Activated CD8-positive, alpha-beta memory T cell treated with anti-CD3 and anti-CD28 coated beads for 36 hours (primary cell): ENCODE data around the gene COX4I1. TPM values are rescaled to one million over a fixed set of nuclear protein-coding genes. Genes with fewer than 3 reads are reported as not detected.
"Not testable (repeated sequence)": the region's sequence is repeated elsewhere in the genome, so short reads cannot be mapped to it uniquely, and the experiment has no call there.

ENCODE experiments used
- CTCF ChIA-PET: fragments of 350-600 bp; sonication (Branson Sonifier 250); formaldehyde crosslinking; loops from one replicate; lab custom pipeline; 2021; ENCODE audit warnings: antibody characterized with exemption; lab: Charles Lee
- POLR2A ChIA-PET: fragments of 350-600 bp; sonication (Branson Sonifier 250); formaldehyde crosslinking; loops from one replicate; lab custom pipeline; 2021; ENCODE audit warnings: antibody characterized with exemption; lab: Charles Lee
- total RNA-seq, 2 experiments: library from RNA; stranded (reverse); gene quantifications; one replicate each; pipeline ENCODE4 v1.2.3, GENCODE V29; 2021

The COX4I1 gene
- total RNA-seq, 2 experiments from 2014 or later, result 451 to 479 TPM

DNA sequence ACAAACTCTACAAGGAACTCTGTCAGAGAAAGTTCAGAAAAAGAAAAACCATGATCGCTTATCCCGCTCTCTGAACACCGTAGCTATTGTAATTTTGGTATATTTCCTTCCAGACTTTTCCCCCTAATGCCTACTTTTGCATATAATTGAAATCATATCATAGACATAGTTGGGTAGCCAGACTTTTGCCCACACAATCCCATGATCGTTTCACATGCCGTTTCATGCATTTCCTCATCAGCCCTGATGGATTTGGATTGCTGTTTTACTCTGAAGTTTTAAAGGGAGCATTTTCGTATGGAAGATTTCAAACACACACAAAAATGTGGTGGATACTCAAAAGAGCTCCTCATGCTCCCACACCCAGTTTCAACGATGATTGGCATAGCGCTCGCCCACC is 31.3 kb downstream of the COX4I1 start:
- POLR2A ChIA-PET, result no interaction called here
- CTCF ChIA-PET, result interaction anchor here (1.5 kb wide), 1 partner anchor 9 kb away, joined by 4 read pairs; no protein-coding TSS in a partner anchor

- POLR2A ChIA-PET, result no interaction called here
- CTCF ChIA-PET, result no interaction called here
Observed at GRCh38 chr16:85832570-85833218, 33.2 kb downstream of the COX4I1 start.

GRCh38 chr16:85833219-85833920 is 33.9 kb downstream of the COX4I1 start:
- ChIA-PET CTCF (no interaction called here), POLR2A (no interaction called here)

DNA sequence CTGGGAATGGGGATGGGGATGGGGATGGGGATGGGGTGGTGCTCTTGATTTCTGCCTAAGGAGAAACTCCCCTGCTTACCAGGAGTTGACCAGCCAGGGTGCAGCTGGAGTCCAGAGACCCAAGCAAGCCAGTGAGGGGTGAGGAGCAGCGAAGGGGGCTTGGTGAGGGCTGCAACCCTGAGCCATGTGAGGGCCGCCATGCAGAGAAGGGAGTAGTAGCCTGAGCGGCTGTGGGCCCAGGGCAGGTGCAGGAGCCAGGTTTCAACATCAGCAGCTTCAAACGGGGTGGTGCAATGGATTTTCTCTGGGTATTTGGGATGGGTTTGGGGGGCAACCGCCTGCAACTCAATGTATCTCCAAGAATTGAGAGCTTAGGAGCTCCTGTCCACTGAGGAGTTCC is 35.2 kb downstream of the COX4I1 start:
- POLR2A ChIA-PET, result no interaction called here
- CTCF ChIA-PET, result no interaction called here

DNA sequence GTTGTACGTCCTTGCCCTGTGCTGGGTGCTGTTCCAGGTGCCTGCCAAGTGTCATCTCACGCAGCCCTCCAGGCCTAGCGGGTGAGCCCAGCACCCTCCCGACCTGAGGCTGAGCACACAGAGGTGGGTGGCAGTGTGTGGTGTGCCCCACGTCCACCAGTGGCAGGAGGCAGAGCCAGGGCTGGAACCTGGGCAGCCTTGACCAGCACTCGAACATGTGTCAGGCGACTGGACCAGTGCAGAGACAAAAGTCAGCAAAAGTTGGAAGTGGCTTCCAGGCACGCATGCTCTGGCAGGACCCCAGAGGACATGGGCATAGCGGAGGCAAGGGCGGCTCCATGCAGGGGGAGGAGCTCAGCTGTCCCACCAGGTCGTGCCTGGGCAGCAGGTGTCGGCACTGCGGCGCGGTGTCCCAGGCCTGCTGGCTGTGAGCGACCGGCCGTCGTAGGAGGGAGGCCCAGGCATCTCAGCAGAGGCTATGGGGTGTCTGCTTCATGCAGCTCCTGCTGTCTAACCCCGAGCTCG is 35.8 kb downstream of the COX4I1 start:
- POLR2A ChIA-PET, result no interaction called here

DNA sequence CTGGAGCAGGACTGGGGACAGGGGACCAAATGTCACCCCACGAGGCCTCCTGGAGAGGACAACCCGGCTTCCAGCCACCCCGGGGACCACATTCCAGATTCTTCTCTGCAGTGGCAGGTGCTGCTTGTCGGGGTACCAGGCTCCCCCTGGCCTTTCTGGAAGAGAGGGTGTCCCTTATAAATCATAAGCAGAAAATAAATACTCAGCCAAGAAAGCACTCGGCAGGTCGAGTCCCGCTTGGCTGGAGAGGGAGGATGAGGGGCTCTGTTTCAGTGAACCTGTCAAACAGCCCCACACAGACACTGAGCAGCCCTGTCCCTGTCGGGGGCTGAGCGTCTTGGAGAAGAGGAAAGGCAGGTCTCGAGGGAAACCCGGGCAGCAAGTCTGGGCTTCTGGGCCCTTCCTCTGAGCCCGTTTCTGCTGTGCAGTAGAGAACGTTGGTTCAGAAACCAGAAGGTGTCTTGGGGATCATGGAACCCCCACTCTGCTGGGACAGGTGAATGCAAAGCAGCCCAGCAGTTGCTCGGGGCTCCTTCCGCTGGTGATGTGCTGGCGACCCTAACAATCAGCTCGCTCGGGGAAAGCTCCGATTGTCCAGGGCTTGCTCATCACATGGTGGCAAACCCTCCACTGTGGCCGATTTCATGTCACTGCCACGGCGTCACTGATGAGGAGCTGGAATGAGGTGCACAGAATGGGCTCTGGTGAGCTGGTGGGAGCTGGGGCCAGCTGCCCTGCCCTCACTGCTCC is 36.6 kb downstream of the COX4I1 start:
- ChIA-PET POLR2A (no interaction called here), CTCF (no interaction called here)

More for the DNA sequence above, 35.8 kb downstream of the COX4I1 start:
- CTCF ChIA-PET, result no interaction called here

- ChIA-PET CTCF (no interaction called here), POLR2A (no interaction called here)
Observed at GRCh38 chr16:85836706-85837582, 37.4 kb downstream of the COX4I1 start.

- CTCF ChIA-PET, POLR2A ChIA-PET: not testable (repeated sequence)
Observed at GRCh38 chr16:85837654-85838053, 38.2 kb downstream of the COX4I1 start.

- POLR2A ChIA-PET, result no interaction called here
- CTCF ChIA-PET, result no interaction called here
Observed at GRCh38 chr16:85838381-85838780, 38.9 kb downstream of the COX4I1 start.

- POLR2A ChIA-PET, result no interaction called here
- CTCF ChIA-PET, result no interaction called here
Observed at GRCh38 chr16:85838876-85839585, 39.5 kb downstream of the COX4I1 start.

DNA sequence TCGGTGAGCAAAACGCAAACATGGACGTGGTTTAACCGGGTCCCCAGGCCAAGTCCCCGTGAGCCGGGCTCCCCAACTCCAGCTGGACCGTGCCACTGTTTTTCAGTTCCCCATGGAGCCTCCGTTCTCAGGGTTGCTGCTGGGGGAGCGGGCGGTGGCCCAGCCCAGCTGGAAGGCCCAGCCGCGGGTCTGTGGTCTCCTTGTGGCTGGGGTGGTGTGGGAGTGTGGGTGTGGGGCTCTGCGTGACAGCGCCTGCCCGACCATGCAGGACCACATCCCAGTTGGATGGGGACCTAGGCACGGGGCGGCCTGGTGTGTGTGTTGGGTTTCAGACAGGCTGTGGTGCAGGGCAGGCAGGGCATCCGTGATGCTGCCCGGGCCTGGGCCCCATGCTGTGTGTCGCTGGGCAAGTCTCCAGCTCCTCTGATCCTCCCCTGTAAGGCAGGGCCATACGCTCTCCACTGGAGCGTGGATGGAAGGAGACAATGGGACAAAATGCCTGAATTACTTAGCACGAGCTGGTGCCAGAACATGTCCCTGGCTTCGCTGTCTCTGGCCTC is 40.3 kb downstream of the COX4I1 start:
- POLR2A ChIA-PET, result no interaction called here
- CTCF ChIA-PET, result no interaction called here

- ChIA-PET POLR2A (no interaction called here), CTCF (interaction anchor here (1.2 kb wide), 1 partner anchor 14 kb away, joined by 3 read pairs; no protein-coding TSS in a partner anchor)
Observed at GRCh38 chr16:85840395-85840794, 40.9 kb downstream of the COX4I1 start.

GRCh38 chr16:85840801-85841200 is 41.3 kb downstream of the COX4I1 start:
- ChIA-PET POLR2A (no interaction called here), CTCF (interaction anchor here (1.2 kb wide), 1 partner anchor 14 kb away, joined by 3 read pairs; no protein-coding TSS in a partner anchor)

DNA sequence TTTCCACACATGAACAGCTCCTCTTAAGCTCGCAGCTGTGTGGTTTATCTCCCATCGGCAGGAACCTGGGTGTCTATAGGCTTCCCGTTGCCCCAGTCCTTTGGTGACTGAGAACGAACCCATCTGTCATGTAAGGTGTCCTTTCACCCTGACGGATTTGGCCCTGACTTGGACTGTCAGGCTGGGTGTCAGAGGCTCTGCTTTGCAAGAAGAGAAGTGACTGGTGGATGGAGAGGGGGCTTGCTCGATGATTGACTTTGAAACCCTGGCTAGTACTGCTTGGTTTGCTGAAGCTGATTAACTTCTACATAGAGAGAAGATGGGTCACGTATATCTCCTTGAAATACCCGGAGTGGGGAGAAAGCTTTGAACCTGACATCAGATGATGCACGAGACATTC is 42.9 kb downstream of the COX4I1 start:
- ChIA-PET POLR2A (no interaction called here), CTCF (interaction anchor here (0.6 kb wide), 1 partner anchor 13 kb away, joined by 4 read pairs; no protein-coding TSS in a partner anchor)

GRCh38 chr16:85842848-85843247 is 43.4 kb downstream of the COX4I1 start:
- POLR2A ChIA-PET, result interaction anchor here (0.7 kb wide), 1 partner anchor 27 kb away, joined by 3 read pairs; no protein-coding TSS in a partner anchor

DNA sequence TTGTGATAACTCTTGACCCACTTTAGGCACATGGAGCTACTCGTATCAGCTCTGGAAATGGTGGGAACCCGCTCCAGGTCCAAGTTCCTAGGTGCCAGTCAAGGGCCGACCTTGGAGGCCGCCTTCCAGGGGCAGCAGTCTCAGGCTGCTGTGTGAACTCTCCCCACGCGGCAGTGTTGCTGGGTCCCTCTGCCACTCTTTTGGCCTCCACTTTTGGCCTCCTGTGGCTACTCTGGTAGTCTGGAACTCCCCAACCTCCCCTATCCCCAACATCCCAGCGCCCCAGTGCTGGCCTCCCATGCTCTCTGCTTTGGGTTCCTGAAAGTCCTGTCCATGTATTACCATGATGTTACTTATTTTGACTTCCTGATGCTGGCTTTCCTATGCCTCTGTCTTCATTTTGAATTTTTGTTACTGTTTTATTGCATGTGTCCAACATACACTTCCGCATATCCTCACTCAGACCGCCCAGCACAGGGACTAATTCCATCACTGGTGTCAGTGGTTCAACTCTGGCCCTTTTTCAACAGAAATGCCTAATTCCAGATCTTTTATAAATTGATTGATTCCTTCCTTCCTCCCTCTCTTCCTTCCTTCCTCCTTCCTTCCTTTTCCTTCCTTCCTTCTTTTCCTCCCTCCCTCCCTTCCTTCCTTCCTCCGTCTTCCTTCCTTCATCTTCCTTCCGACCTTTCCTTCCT is 44.1 kb downstream of the COX4I1 start:
- POLR2A ChIA-PET, result interaction anchor here (0.7 kb wide), 1 partner anchor 26 kb away, joined by 3 read pairs; no protein-coding TSS in a partner anchor
- CTCF ChIA-PET, result interaction anchor here (0.7 kb wide), 1 partner anchor 12 kb away, joined by 3 read pairs; no protein-coding TSS in a partner anchor

More at GRCh38 chr16:85842848-85843247, 43.4 kb downstream of the COX4I1 start:
- CTCF ChIA-PET, result interaction anchor here (0.6 kb wide), 1 partner anchor 13 kb away, joined by 4 read pairs; no protein-coding TSS in a partner anchor

DNA sequence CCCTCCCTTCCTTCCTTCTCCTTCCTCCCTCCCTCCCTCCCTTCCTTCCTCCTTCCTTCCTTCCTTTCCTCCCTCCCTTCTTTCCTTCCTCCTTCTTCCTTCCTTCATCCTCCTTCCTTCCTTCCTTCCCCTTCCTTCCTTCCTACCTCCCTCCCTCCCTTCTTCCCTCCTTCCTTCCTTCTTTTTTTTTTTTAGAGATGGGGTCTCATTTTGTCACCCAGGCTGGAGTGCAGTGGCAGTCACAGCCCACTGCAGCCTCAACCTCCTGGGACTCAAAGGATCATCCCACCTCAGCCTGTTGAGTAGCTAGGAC is 44.6 kb downstream of the COX4I1 start:
- ChIA-PET POLR2A (no interaction called here), CTCF (interaction anchor here (0.7 kb wide), 1 partner anchor 11 kb away, joined by 3 read pairs; no protein-coding TSS in a partner anchor)
